Gastroesophageal sphincter (tissue), 4 donors: ENCODE measurements around the gene LRRC4. TPM values are rescaled to one million over a fixed set of nuclear protein-coding genes. Genes with fewer than 3 reads are reported as not detected.

Experiments used
- ATAC-seq: fragments of 150-250 bp; one replicate; pipeline ENCODE4 v1.9.1; 2016; ENCODE audit warnings: mild to moderate bottlenecking, moderate library complexity
- H3K27ac ChIP-seq, 4 donors: fragments of 200-600 bp; sonication (generic) in 3 of 4; 1 replicate in 3 of 4; 2 replicates in 1 of 4; pipeline ENCODE4 v1.5.1; 2016 to 2019
- H3K27me3 ChIP-seq: fragments of 200-600 bp; sonication (generic); one replicate; pipeline ENCODE4 v1.5.1; 2019
- H3K36me3 ChIP-seq, 2 donors: fragments of 200-600 bp; sonication (generic); one replicate each; pipeline ENCODE4 v1.5.1; 2019; ENCODE audit warnings: control low read depth in 1 of 2
- H3K4me1 ChIP-seq, 3 donors: fragments of 200-600 bp; sonication (generic); 1 replicate in 2 of 3; 2 replicates in 1 of 3; pipeline ENCODE4 v1.5.1; 2016 to 2019; ENCODE audit warnings: control low read depth in 2 of 3
- H3K4me3 ChIP-seq, 2 donors: fragments of 200-600 bp; sonication (generic); one replicate each; pipeline ENCODE4 v1.5.1; 2019; ENCODE audit warnings: mild to moderate bottlenecking in 1 of 2, moderate library complexity in 1 of 2
- H3K9me3 ChIP-seq, 3 donors: fragments of 200-600 bp; sonication (generic); one replicate each; pipeline ENCODE4 v1.5.1; 2017 to 2019; ENCODE audit warnings: control low read depth in 2 of 3
- EP300 ChIP-seq: sonication (generic); formaldehyde crosslinking; IDR thresholded peaks from one replicate; pipeline ENCODE4 v1.6.1; 2017; ENCODE audit warnings: antibody characterized with exemption, mild to moderate bottlenecking
- POLR2A ChIP-seq, 2 donors: fragments of 450-650 bp; IDR thresholded peaks; one replicate each; pipeline ENCODE4 v1.6.1; 2017; ENCODE audit warnings: antibody characterized with exemption in 2 of 2, mild to moderate bottlenecking in 2 of 2, moderate library complexity in 1 of 2
- POLR2AphosphoS5 ChIP-seq: sonication (generic); formaldehyde crosslinking; IDR thresholded peaks from one replicate; pipeline ENCODE4 v1.6.1; 2017; ENCODE audit warnings: antibody characterized with exemption
- WGBS, 2 donors: methylation state at CpG; one replicate each; pipeline ENCODE4 v1.1.5; 2018; ENCODE audit warnings: low coverage in 1 of 2; 5-methylcytosine and 5-hydroxymethylcytosine counted together
- total RNA-seq, 4 donors: library from RNA; depleted of rRNA; stranded (reverse); fragments of >200 nt; gene quantifications; one replicate each; pipeline ENCODE4 v1.1.0, GENCODE V29; 2016
- TF ChIP-seq, protein P1 (sequence below), 4 experiments: fragments of 200-600 bp in 2 of 4; fragments of 450-650 bp in 2 of 4; sonication (generic) in 1 of 4; IDR thresholded peaks; one replicate each; pipeline ENCODE4 v1.5.1; 2017 to 2019; ENCODE audit warnings: antibody characterized with exemption in 4 of 4, mild to moderate bottlenecking in 2 of 4, moderate library complexity in 2 of 4

LRRC4 gene
- total RNA-seq, 4 donors from 2014 or later, result 0.39 to 1.9 (median 0.82) TPM; not detected in 1

DNA sequence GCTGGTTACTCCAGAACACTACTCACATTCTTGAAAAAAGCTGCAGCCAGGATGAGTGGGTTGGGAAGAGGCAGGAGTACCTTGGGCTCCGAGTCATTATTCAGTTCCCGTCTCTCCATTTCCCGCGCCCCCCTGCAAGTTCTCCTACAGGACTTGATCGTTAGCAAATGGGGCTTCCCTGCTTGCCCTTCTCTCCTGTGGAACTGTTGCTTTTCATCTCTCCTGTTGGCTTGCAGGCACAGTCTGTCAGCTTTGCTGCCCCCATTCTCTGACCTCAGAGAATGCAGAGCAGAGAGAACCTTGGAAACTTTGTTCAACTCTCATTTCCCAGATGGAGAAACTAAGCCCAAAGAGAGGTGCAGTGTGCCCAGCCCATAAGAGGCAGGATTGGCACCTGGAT is 35.6 kb upstream of the LRRC4 start:
- Histone ChIP-seq H3K4me1 (no peaks in the 10 kb centered on the region), H3K27ac (no peak overlapping the region), H3K9me3 (no peaks in the 10 kb centered on the region), H3K36me3 (peaks cover 0 to 4% of the 10 kb centered on the region in 2 donors), H3K4me3 (no peak overlapping the region), H3K27me3 (no peaks in the 10 kb centered on the region)
- TF ChIP-seq EP300, result no peak
- no peak for TF ChIP-seq POLR2AphosphoS5
- no peak for TF ChIP-seq POLR2A (IDR thresholded peaks at IDR 0.05)
- 54% methylated on average over 5 of the region's 5 CpGs; no CpG with 5 or more reads in 1 of the 2 donors for whole genome bisulfite sequencing, 2 donors
- no peak for ATAC-seq

DNA sequence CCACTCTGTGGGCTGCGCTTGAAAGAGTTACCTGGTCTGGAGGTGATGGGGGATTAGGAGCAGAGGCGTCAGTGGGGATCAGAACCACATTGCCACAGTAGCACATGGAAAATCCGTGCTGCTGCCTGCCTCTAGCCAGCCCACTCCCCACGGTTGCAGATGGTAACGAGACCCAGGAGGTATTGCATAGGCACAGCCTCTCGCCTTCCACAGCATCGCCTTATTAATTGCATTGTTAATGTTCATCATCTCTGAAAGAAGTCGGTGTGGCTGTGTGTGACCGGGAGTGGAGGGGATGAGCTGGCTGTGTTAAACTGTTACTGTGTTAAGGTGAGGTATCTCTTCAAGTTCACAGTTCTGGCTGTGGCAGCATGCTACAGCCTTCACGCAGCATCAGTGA is 35.2 kb upstream of the LRRC4 start:
- Histone ChIP-seq H3K9me3 (no peaks in the 10 kb centered on the region), H3K4me1 (no peaks in the 10 kb centered on the region), H3K27ac (no peak overlapping the region), H3K27me3 (no peaks in the 10 kb centered on the region), H3K4me3 (no peak overlapping the region), H3K36me3 (peaks cover 0 to 4% of the 10 kb centered on the region in 2 donors)
- no peak for TF ChIP-seq POLR2A (IDR thresholded peaks at IDR 0.05)
- TF ChIP-seq EP300, result no peak
- TF ChIP-seq, protein P1, sequence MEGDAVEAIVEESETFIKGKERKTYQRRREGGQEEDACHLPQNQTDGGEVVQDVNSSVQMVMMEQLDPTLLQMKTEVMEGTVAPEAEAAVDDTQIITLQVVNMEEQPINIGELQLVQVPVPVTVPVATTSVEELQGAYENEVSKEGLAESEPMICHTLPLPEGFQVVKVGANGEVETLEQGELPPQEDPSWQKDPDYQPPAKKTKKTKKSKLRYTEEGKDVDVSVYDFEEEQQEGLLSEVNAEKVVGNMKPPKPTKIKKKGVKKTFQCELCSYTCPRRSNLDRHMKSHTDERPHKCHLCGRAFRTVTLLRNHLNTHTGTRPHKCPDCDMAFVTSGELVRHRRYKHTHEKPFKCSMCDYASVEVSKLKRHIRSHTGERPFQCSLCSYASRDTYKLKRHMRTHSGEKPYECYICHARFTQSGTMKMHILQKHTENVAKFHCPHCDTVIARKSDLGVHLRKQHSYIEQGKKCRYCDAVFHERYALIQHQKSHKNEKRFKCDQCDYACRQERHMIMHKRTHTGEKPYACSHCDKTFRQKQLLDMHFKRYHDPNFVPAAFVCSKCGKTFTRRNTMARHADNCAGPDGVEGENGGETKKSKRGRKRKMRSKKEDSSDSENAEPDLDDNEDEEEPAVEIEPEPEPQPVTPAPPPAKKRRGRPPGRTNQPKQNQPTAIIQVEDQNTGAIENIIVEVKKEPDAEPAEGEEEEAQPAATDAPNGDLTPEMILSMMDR (IDR thresholded peaks at IDR 0.05), result no peak
- TF ChIP-seq POLR2AphosphoS5, result no peak
- ATAC-seq, result no peak
- 86 to 98% methylated on average over 4 to 5 of the region's 10 CpGs for WGBS, 2 donors

- no peak for TF ChIP-seq POLR2A (IDR thresholded peaks at IDR 0.05)
- TF ChIP-seq POLR2AphosphoS5, result no peak
- TF ChIP-seq, protein P1 (IDR thresholded peaks at IDR 0.05), result no peak
- TF ChIP-seq EP300, result no peak
- Histone ChIP-seq H3K27me3 (no peaks in the 10 kb centered on the region), H3K9me3 (no peaks in the 10 kb centered on the region), H3K36me3 (peaks cover 0 to 4% of the 10 kb centered on the region in 2 donors), H3K27ac (no peak overlapping the region), H3K4me3 (no peak overlapping the region), H3K4me1 (no peaks in the 10 kb centered on the region)
- 88% methylated on average over 2 of the region's 7 CpGs; no CpG with 5 or more reads in 1 of the 2 donors for WGBS, 2 donors
- ATAC-seq, result no peak
Measured at GRCh38 chr7:128065872-128066271, 34.6 kb upstream of the LRRC4 start.

DNA sequence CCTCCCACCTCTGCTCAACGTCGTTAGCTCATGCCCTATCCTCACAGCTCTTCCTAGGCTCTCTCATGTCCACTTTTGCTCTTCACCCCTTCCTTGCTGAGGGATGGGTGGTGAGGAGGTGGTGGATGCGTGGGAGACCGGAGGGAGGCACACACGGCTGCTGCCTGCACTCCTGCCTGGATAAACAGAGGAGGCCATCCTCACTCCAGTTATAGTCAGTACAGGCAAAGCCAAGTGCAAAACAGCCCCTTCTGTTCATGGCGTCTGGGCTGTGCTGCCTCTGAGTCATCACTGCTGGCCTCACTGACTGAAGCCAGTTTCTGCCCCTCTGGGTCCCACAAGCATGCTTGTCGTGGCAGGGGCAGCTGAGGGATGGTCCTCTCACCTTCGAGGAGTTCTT is 31.9 kb upstream of the LRRC4 start:
- Histone ChIP-seq H3K4me1 (no peaks in the 10 kb centered on the region), H3K36me3 (peaks cover 0 to 4% of the 10 kb centered on the region in 2 donors), H3K9me3 (no peaks in the 10 kb centered on the region), H3K4me3 (no peak overlapping the region), H3K27ac (no peak overlapping the region), H3K27me3 (no peaks in the 10 kb centered on the region)
- ATAC-seq, result no peak
- TF ChIP-seq POLR2AphosphoS5 (no peak), POLR2A (IDR thresholded peaks at IDR 0.05) (no peak), EP300 (no peak)
- TF ChIP-seq, protein P1 (IDR thresholded peaks at IDR 0.05), result no peak
- 100% methylated on average over 2 to 3 of the region's 8 CpGs for WGBS, 2 donors

DNA sequence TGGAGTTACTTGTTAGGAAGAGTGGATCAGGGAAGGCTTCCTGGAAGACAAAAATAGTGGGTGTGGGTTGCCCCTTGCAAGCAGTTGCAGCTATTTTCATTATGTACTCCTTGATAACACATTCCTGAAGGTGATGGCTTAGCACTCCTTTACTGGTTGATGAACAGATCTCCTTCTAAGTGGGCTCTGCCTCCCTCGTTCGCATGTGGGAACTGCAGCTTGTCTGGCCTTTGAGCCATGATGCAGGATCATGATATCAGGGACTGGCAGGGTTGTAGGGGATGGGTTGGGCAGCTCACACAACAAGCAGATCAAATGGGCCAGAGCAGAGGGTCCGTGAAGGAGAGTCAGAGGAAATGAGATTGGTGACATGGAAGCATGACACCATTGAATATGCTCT is 28.8 kb upstream of the LRRC4 start:
- TF ChIP-seq EP300 (no peak), POLR2AphosphoS5 (no peak), POLR2A (IDR thresholded peaks at IDR 0.05) (no peak)
- TF ChIP-seq, protein P1 (IDR thresholded peaks at IDR 0.05), result no peak
- no peak overlapping the region for H3K27ac ChIP-seq
- no peaks in the 10 kb centered on the region for H3K9me3 ChIP-seq
- no peaks in the 10 kb centered on the region for H3K27me3 ChIP-seq
- WGBS, 2 donors, result 100% methylated on average over 1 of the region's 3 CpGs; no CpG with 5 or more reads in 1 of the 2 donors
- ATAC-seq, result no peak
- H3K4me1 ChIP-seq, result no peaks in the 10 kb centered on the region
- no peak overlapping the region for H3K4me3 ChIP-seq
- peaks cover 0 to 5% of the 10 kb centered on the region in 2 donors for H3K36me3 ChIP-seq
